Motor neuron (in vitro differentiated cells): ENCODE measurements around the gene FBXL13. TPM values are rescaled to one million over a fixed set of nuclear protein-coding genes. Genes with fewer than 3 reads are reported as not detected.
"Not testable (repeated sequence)": the region's sequence is repeated elsewhere in the genome, so short reads cannot be mapped to it uniquely, and the experiment has no call there.

Experiments
- ATAC-seq, 8 experiments: fragments of 200-7000 bp; cut with Tn5 transposase; replicated peaks in 6 of 8; 2 replicates each; pipeline ENCODE4 v1.8.0; 2021; ENCODE audit warnings: mild to moderate bottlenecking in 8 of 8, moderate library complexity in 8 of 8
- H3K27ac ChIP-seq, 2 donors: fragments of 250-450 bp; sonication (Bioruptor Pico); 2 replicates each; pipeline ENCODE4 v1.9.0; 2021; ENCODE audit warnings: antibody characterized with exemption in 2 of 2, mild to moderate bottlenecking in 2 of 2, moderate library complexity in 1 of 2
- H3K4me1 ChIP-seq, 2 donors: fragments of 250-450 bp; sonication (Bioruptor Pico); replicated peaks in 1 of 2; 2 replicates each; pipeline ENCODE4 v1.6.1; 2021; ENCODE audit warnings: antibody characterized with exemption in 2 of 2, mild to moderate bottlenecking in 2 of 2, moderate library complexity in 1 of 2
- H3K4me3 ChIP-seq, 5 donors: fragments of 250-450 bp; sonication (Bioruptor Pico); 2 replicates each; pipeline ENCODE4 v1.9.0; 2021; ENCODE audit warnings: antibody characterized with exemption in 5 of 5, mild to moderate bottlenecking in 5 of 5, moderate library complexity in 4 of 5
- WGBS, 10 experiments: fragments of 450-650 bp; shearing (Covaris generic); methylation state at CpG; one replicate each; pipeline ENCODE4 v1.0.0; 2022; 5-methylcytosine and 5-hydroxymethylcytosine counted together
- in situ Hi-C, 9 experiments: fragments of 400-800 bp; cut with MboI; loops; one replicate each; pipeline ENCODE4 v1.15.0; 2021; ENCODE audit warnings: low sequenced_read_pairs in 9 of 9, low pct_unique_long_range_greater_than_20kb in 2 of 9; ENCODE audit not compliant: unreplicated experiment in 9 of 9
- total RNA-seq, 8 experiments: library from RNA; unstranded; fragments of 300-600 nt; gene quantifications; 2 replicates each; pipeline versions ENCODE4 v1.2.3 to v1.2.4, GENCODE V29; 2022

FBXL13 gene
- total RNA-seq, 8 experiments from 2014 or later: 1.2 to 10.1 (median 3.1) TPM

DNA sequence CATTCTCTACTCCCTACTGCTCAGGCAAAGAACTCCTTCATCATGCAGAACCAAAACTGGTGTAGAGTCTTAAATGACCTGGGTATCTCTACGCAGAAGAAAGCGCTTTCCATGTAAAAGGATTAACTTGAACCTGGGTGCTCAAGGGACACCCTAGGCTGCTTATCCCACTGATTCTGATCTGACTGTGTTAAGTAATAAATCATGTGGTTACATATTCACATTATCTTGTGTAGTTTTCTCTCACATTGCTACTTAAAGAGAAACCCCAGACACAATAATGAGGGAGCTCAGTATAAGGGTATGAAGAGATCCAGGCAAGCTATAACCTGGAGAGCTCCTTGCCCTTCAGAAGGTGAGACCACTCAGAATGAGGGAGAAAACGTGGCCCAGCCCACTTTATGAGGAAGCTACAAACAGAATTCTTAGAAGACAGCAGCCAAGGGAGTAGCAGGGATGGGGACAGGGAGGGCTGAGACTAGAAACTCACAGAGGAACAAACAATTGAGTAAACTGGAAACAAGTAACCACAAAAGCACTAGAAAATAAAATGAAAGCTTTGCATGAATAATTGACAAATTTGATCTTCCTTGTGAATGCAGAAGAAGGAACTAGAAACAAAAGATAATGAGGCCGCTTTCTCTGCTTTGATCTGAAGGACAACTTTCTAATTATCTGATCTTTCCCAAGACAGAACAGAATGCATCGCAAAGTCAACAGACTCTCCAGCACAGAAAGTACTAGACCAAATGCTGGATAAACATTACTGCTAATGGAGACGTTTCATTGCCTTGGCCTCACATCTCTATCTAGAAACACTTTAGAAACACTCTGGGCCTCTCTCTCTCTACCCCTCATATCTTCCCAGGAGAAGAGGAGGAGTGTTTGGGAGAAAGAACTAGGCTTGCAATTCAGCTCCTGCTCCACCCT, 85.7 kb downstream of the FBXL13 start:
- Histone ChIP-seq H3K4me3 (no peak overlapping the region), H3K4me1 (no peaks in the 10 kb centered on the region), H3K27ac (no peak overlapping the region)
- ATAC-seq: no peak
- in situ Hi-C loops: no loop called here
- 70 to 100% (median 78%) methylated on average over 1 to 6 of the region's 6 CpGs for WGBS, 10 experiments

DNA sequence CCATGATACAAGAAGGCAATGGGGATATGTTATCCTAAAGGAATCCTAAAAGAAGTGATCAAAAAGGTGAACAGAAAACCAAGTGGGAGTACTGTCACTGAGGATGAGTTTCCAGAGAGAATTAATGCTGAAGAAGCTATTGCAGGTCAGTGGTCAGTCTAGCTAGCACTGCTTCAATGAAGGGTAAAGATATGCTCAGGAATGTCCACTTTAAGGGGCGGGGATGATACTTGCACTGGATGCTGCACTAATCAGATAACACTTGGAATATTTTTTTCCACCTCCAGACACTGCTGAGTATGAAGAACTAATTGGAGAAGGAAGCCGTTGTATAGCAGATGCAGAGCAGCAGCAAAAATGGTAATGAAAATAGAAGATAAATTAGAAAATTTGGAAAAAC, 86.5 kb downstream of the FBXL13 start:
- no peak overlapping the region for H3K27ac ChIP-seq
- 73 to 100% (median 89%) methylated on average over 1 to 2 of the region's 2 CpGs for WGBS, 10 experiments
- H3K4me1 ChIP-seq: no peaks in the 10 kb centered on the region
- no peak for ATAC-seq
- in situ Hi-C loops: no loop called here
- no peak overlapping the region for H3K4me3 ChIP-seq

DNA sequence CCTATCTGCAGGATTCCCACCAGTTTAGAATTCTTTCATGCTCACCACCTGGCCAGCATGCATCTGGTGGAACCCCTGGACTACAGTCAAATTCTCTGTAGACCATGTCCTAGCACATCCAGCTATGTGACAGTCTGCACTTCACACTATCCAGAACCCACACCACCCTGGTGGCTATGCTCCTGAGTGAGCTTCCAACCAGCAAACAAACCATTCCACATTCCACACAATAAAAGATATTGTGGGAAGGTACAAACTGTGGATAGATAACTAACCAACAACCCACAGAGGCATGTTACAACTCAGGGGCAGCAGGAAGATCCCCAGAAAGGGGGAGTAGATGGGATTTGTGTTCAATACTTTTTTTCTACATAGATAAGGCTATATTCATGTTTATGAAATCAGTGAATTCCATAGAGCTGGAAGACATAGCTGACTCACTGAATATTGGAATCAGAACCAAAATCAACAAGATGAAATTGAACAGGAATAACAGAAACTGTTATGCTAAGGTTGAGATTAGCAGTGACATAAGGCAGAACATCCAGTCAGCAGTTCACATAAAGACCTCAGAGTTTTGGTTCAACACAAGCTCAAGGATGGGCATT, 89.3 kb downstream of the FBXL13 start:
- in situ Hi-C loops: no loop called here
- Histone ChIP-seq H3K4me1 (no peaks in the 10 kb centered on the region), H3K27ac (no peak overlapping the region), H3K4me3 (no peak overlapping the region)
- no peak for ATAC-seq

DNA sequence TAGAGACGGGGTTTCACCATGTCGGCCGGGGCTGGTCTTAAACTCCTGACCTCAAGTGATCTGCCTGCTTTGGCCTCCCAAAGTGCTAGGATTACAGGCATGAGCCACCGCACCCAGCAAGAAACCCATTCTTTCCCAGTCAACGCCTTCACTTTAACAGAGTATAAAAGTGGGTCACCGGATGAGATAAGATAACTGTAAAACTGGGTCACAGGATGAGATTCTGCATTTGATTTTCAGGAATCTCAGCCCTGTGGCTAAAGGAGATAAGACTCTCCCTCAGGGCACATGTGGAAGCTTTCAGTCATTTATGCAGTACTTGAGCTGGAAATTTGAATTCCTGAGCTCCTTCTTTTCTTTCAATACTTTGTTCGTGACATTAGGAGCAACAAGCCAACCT, 91.0 kb downstream of the FBXL13 start:
- 39 to 100% (median 78%) methylated on average over 1 to 5 of the region's 7 CpGs for WGBS, 10 experiments
- H3K4me1 ChIP-seq: no peaks in the 10 kb centered on the region
- no peak overlapping the region for H3K27ac ChIP-seq
- no peak overlapping the region for H3K4me3 ChIP-seq
- peak in 2 of 8 experiments; percentile 57 to 78 for ATAC-seq
- in situ Hi-C loops: no loop called here

DNA sequence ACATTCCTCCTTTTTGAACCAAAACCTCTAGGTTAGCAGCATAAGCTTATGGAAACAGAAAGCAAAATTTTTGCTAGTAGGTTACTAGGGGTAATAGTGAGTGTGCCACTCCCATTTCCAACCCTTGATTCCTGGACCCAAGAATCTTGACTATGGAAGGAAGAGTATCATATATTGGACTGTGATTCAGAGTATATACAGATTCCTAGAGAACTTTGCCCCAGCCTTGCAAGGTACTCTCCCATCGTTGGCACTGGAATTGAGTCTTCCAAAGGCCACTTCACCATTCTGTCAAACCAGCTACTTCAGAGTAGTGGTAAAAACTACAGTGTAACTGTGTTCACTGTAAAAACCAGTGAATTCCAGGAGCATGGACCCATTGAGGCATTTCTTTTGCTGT, 92.4 kb downstream of the FBXL13 start:
- no peak for ATAC-seq
- no peak overlapping the region for H3K4me3 ChIP-seq
- WGBS, 10 experiments: 43 to 67% (median 50%) methylated on average over 1 of the region's 1 CpG; no CpG with 5 or more reads in 6 of the 10 experiments
- no peak overlapping the region for H3K27ac ChIP-seq
- in situ Hi-C loops: no loop called here
- no peaks in the 10 kb centered on the region for H3K4me1 ChIP-seq

DNA sequence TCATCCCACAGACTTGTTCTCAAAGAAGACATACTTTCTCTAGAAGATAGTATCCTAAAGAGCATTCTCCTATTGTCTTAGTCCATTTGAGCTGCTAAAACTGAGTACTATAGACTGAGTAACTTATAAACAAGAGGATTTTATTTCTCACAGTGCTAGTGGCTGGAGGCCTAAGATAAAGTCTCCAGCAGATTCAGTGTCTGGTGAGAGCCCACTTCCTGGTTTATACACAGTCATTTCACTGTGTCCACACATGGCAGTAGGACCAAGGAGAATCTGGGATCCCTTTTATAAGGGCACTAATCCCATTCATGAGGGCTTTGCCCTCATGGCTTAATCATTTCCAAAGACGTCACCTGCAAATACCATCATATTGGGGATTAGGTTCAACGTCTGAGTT, 93.1 kb downstream of the FBXL13 start:
- in situ Hi-C loops: no loop called here
- Histone ChIP-seq H3K27ac (no peak overlapping the region), H3K4me3 (no peak overlapping the region), H3K4me1 (no peaks in the 10 kb centered on the region)
- WGBS, 10 experiments: 83 to 100% (median 97%) methylated on average over 1 to 2 of the region's 2 CpGs; no CpG with 5 or more reads in 4 of the 10 experiments
- no peak for ATAC-seq

DNA sequence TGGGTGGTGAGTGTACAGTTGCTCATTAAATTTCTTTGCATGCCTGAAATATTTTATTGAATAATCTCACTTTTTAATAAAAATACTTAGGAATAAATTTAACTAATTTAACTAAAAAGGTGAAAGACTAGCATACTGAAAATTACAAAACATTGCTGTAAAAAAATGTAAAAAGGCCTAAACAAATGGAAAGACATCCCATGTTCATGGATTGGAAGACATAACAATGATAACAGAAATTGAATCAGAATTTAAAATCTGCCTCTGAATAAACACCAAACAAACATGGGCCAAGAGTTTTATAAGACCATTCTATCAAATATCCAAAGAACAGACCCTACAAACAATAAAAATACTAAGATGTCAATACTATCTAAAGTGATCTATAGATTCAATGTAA, 94.9 kb downstream of the FBXL13 start:
- no peak for ATAC-seq
- in situ Hi-C loops: no loop called here
- Histone ChIP-seq H3K4me1 (no peaks in the 10 kb centered on the region), H3K27ac (no peak overlapping the region), H3K4me3 (no peak overlapping the region)

DNA sequence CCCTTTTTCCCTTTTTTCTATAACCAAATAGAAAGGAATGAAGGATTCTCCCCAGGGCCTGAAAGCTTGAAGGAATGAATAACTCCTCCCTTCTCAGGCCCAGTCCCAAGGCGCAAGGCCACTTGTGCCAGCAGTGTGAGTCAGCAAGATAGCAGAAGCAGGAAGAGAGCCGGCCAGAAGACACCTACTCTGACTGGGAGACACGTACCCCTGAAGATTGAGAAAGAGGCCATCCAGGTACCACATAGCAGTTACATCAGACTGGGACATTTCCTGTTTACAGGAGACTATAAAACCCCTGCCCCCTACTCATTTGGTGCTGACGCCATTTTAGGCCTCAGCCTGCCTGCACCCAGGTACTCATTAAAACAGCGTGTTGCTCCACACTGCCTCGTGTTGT, 96.3 kb downstream of the FBXL13 start:
- Histone ChIP-seq H3K27ac (no peak overlapping the region), H3K4me1 (no peaks in the 10 kb centered on the region), H3K4me3 (no peak overlapping the region)
- in situ Hi-C loops: no loop called here
- 50 to 100% (median 93%) methylated on average over 1 to 6 of the region's 6 CpGs; no CpG with 5 or more reads in 1 of the 10 experiments for WGBS, 10 experiments
- peak in 2 of 8 experiments; percentile 51 to 56 for ATAC-seq

DNA sequence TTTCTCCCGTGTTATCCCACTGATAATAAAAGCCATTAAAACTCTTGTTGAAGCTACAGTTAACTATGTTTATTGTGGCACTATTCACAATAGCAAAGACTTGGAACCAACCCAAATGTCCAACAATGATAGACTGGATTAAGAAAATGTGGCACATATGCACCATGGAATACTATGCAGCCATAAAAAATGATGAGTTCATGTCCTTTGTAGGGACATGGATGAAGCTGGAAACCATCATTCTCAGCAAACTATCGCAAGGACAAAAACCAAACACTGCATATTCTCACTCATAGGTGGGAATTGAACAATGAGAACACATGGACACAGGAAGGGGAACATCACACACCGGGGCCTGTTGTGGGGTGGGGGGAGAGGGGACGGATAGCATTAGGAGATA, 97.0 kb downstream of the FBXL13 start:
- ATAC-seq, in situ Hi-C loops, H3K4me1 ChIP-seq, H3K27ac ChIP-seq, H3K4me3 ChIP-seq: not testable (repeated sequence)
- WGBS, 10 experiments: 80 to 100% (median 100%) methylated on average over 1 of the region's 4 CpGs; no CpG with 5 or more reads in 7 of the 10 experiments

DNA sequence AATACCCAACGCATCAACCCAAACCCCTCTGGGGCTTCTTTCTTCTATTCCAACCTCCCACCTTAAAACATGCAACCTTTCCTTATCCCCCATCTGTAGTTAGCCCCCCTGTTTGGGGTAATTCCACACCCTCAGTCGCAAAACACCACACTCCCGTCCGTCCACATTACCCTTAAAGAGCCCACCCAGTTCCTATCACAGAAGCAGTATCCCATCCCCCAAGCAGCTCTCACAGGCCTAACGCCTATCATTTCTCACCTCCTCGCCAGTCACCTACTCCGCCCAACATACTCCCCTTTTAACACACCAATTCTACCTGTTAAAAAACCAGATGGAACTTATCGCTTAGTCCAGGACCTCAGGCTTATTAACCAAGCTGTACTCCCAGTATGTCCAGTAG, 98.1 kb downstream of the FBXL13 start:
- no peak overlapping the region for H3K27ac ChIP-seq
- 78 to 96% (median 87%) methylated on average over 3 to 8 of the region's 8 CpGs; no CpG with 5 or more reads in 2 of the 10 experiments for WGBS, 10 experiments
- in situ Hi-C loops: no loop called here
- ATAC-seq: no peak
- no peaks in the 10 kb centered on the region for H3K4me1 ChIP-seq
- H3K4me3 ChIP-seq: no peak overlapping the region

DNA sequence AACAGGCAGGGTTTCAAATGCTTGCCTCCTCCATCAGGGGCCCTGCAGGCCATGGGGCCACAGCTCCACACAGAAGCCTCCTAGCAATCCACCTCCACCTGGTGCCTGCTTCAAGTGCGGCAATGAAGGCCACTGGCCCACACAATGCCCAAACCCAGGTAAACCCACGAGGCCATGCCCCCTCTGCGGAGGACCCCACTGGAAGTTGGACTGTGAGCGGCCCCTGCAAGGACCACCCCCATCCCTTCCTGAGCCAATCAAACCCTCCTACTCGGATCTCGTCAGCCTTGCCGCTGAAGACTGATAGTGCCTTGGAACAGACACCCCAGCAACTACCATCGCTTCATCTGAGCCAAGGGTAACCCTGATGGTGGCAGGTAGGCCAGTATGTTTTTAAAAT, 98.7 kb downstream of the FBXL13 start:
- WGBS, 10 experiments: 80 to 100% (median 93%) methylated on average over 1 to 3 of the region's 8 CpGs; no CpG with 5 or more reads in 5 of the 10 experiments
- Histone ChIP-seq H3K4me1 (no peaks in the 10 kb centered on the region), H3K27ac (no peak overlapping the region), H3K4me3 (no peak overlapping the region)
- in situ Hi-C loops: no loop called here
- no peak for ATAC-seq

DNA sequence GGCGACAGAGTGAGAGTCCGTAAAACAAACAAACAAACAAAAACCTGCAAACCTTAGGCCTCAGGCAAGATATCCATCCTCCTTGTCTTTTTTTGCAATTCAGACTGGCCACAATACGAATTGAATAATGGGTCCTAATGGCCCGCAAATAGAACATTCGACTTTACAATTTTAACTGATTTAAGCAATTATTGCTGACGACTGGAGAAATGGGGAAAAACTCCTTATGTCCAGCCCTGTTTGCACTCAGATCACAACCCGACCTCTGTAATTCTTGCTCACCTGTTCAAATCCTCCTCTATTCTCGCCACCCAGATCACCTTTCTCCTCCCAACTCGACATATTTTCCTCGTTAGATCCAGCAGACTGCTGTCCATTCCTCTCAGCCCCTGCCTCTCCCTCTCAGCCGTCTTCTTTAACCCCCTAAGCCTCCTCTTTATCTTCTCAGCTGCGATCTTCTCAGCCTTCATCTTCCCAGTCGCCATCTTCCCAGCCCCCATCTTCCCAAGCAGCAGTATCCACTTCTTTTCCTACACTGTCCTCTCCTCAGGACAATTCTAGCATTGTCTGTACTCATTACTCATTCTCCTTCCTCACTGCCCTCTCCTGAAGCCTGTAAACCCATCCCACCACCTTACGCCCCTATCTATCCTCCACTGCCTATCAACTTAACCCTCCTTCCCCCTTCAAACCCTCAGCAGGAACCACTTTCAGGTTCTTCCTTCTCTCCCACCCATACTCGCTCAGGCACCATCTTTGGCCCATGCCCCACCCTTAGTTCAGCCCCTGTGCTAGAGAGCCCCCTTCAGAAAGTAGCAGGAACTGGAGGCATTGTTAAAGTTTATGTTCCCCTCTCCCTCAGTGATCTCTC, 100.0 kb downstream of the FBXL13 start:
- 65 to 100% (median 86%) methylated on average over 1 to 11 of the region's 15 CpGs for WGBS, 10 experiments
- in situ Hi-C loops: no loop called here
- H3K4me1 ChIP-seq: no peaks in the 10 kb centered on the region
- no peak overlapping the region for H3K4me3 ChIP-seq
- ATAC-seq: no peak
- no peak overlapping the region for H3K27ac ChIP-seq
